Thymus (tissue), 11 donors: ENCODE results near the gene EVC. TPM values are rescaled to one million over a fixed set of nuclear protein-coding genes. Genes with fewer than 3 reads are reported as not detected.

ENCODE experiments used
- DNase-seq, 9 donors: peaks; one replicate each; pipeline ENCODE4 v3.0.0-alpha.2; 2013; ENCODE audit warnings: low spot score in 9 of 9, low read depth in 6 of 9, missing footprints in 1 of 9
- H3K27ac ChIP-seq, 2 donors: one replicate each; pipeline ENCODE4 v1.5.1; 2013; ENCODE audit warnings: control low read depth in 1 of 2, low read depth in 1 of 2, low read length in 1 of 2, mild to moderate bottlenecking in 1 of 2, moderate library complexity in 1 of 2
- H3K27me3 ChIP-seq, 2 donors: one replicate each; pipeline ENCODE4 v1.5.1; 2013; ENCODE audit warnings: low read length in 1 of 2; ENCODE audit not compliant: control insufficient read depth in 2 of 2, insufficient read depth in 1 of 2
- H3K36me3 ChIP-seq, 2 donors: one replicate each; pipeline ENCODE4 v1.5.1; 2013; ENCODE audit warnings: low read length in 1 of 2, mild to moderate bottlenecking in 1 of 2, moderate library complexity in 1 of 2; ENCODE audit not compliant: control insufficient read depth in 2 of 2, insufficient read depth in 2 of 2
- H3K4me1 ChIP-seq, 2 donors: one replicate each; pipeline ENCODE4 v1.5.1; 2013; ENCODE audit warnings: low read length in 2 of 2; ENCODE audit not compliant: control insufficient read depth in 2 of 2, insufficient read depth in 2 of 2
- H3K4me3 ChIP-seq, 2 donors: one replicate each; pipeline ENCODE4 v1.5.1; 2013; ENCODE audit warnings: low read length in 2 of 2, control low read depth in 1 of 2, mild to moderate bottlenecking in 1 of 2
- H3K9me3 ChIP-seq, 2 donors: one replicate each; pipeline ENCODE4 v1.5.1; 2013; ENCODE audit warnings: low read length in 1 of 2, mild to moderate bottlenecking in 1 of 2; ENCODE audit not compliant: control insufficient read depth in 2 of 2, insufficient read depth in 1 of 2
- WGBS: extraction: QIAGEN DNeasy Blood & Tissue Kit; methylation state at CpG from one replicate; pipeline ENCODE4 v1.1.7; 2013; 5-methylcytosine and 5-hydroxymethylcytosine counted together
- polyA plus RNA-seq: library from polyadenylated mRNA; stranded (reverse); fragments of 200-250 nt; gene quantifications from one replicate; pipeline ENCODE4 v1.2.3, GENCODE V29; 2013
- total RNA-seq: library from RNA; stranded (reverse); fragments of 120-200 nt; gene quantifications from one replicate; pipeline ENCODE4 v1.2.4, GENCODE V29; 2013
- donor health status: healthy.

EVC gene
- total and polyA plus RNA-seq, 2 donors = 1.6 to 3.1 TPM

GRCh38 chr4:5755679-5756078 lies 44.7 kb downstream of the EVC start:
- Histone ChIP-seq H3K4me1 (no peaks in the 10 kb centered on the region), H3K36me3 (no peaks in the 10 kb centered on the region), H3K9me3 (no peaks in the 10 kb centered on the region), H3K27me3 (no peaks in the 10 kb centered on the region), H3K4me3 (no peak overlapping the region), H3K27ac (no peak overlapping the region)
- DNase-seq = no peak
- 74% methylated on average over 7 of the region's 7 CpGs for WGBS

- Histone ChIP-seq H3K4me1 (no peaks in the 10 kb centered on the region), H3K9me3 (no peaks in the 10 kb centered on the region), H3K36me3 (no peaks in the 10 kb centered on the region), H3K27ac (no peak overlapping the region), H3K27me3 (no peaks in the 10 kb centered on the region), H3K4me3 (no peak overlapping the region)
- 95% methylated on average over 9 of the region's 9 CpGs for WGBS
- no peak for DNase-seq
These were observed 45.3 kb downstream of the EVC start for GRCh38 chr4:5756271-5756670.

- no peak overlapping the region for H3K27ac ChIP-seq
- 95% methylated on average over 7 of the region's 7 CpGs for WGBS
- no peaks in the 10 kb centered on the region for H3K9me3 ChIP-seq
- no peaks in the 10 kb centered on the region for H3K27me3 ChIP-seq
- no peaks in the 10 kb centered on the region for H3K36me3 ChIP-seq
- DNase-seq = no peak
- no peak overlapping the region for H3K4me3 ChIP-seq
- H3K4me1 ChIP-seq = no peaks in the 10 kb centered on the region
These were observed 46.1 kb downstream of the EVC start for GRCh38 chr4:5757091-5757490.

- Histone ChIP-seq H3K27me3 (no peaks in the 10 kb centered on the region), H3K9me3 (no peaks in the 10 kb centered on the region), H3K36me3 (no peaks in the 10 kb centered on the region), H3K4me1 (no peaks in the 10 kb centered on the region), H3K4me3 (no peak overlapping the region), H3K27ac (no peak overlapping the region)
- DNase-seq = no peak
- WGBS = over 99% methylated on average over 4 of the region's 4 CpGs
These were observed 46.5 kb downstream of the EVC start for GRCh38 chr4:5757536-5757935.

- no peak for DNase-seq
- Histone ChIP-seq H3K4me1 (no peaks in the 10 kb centered on the region), H3K4me3 (no peak overlapping the region), H3K27me3 (no peaks in the 10 kb centered on the region), H3K9me3 (no peaks in the 10 kb centered on the region), H3K27ac (no peak overlapping the region), H3K36me3 (no peaks in the 10 kb centered on the region)
- 96% methylated on average over 10 of the region's 10 CpGs for WGBS
These were observed 47.0 kb downstream of the EVC start for GRCh38 chr4:5757954-5758353.

- 95% methylated on average over 7 of the region's 7 CpGs for WGBS
- no peak overlapping the region for H3K27ac ChIP-seq
- DNase-seq = no peak
These were observed 47.7 kb downstream of the EVC start for GRCh38 chr4:5758741-5759140.

GRCh38 chr4:5759236-5760075 lies 48.5 kb downstream of the EVC start:
- Histone ChIP-seq H3K27ac (no peak overlapping the region), H3K27me3 (no peaks in the 10 kb centered on the region), H3K4me3 (no peak overlapping the region), H3K36me3 (no peaks in the 10 kb centered on the region), H3K9me3 (no peaks in the 10 kb centered on the region), H3K4me1 (no peaks in the 10 kb centered on the region)
- no peak for DNase-seq
- 97% methylated on average over 22 of the region's 22 CpGs for WGBS

More at GRCh38 chr4:5758741-5759140, 47.7 kb downstream of the EVC start:
- Histone ChIP-seq H3K4me1 (no peaks in the 10 kb centered on the region), H3K27me3 (no peaks in the 10 kb centered on the region), H3K9me3 (no peaks in the 10 kb centered on the region), H3K36me3 (no peaks in the 10 kb centered on the region), H3K4me3 (no peak overlapping the region)

GRCh38 chr4:5760246-5760645 lies 49.2 kb downstream of the EVC start:
- Histone ChIP-seq H3K4me1 (no peaks in the 10 kb centered on the region), H3K9me3 (no peaks in the 10 kb centered on the region), H3K36me3 (no peaks in the 10 kb centered on the region), H3K4me3 (no peak overlapping the region), H3K27ac (no peak overlapping the region), H3K27me3 (no peaks in the 10 kb centered on the region)
- DNase-seq = no peak
- 96% methylated on average over 5 of the region's 5 CpGs for WGBS

- Histone ChIP-seq H3K4me3 (no peak overlapping the region), H3K27ac (no peak overlapping the region), H3K27me3 (no peaks in the 10 kb centered on the region), H3K4me1 (no peaks in the 10 kb centered on the region), H3K36me3 (no peaks in the 10 kb centered on the region), H3K9me3 (no peaks in the 10 kb centered on the region)
- DNase-seq = no peak
- 95% methylated on average over 9 of the region's 9 CpGs for WGBS
These were observed 50.0 kb downstream of the EVC start for GRCh38 chr4:5760936-5761480.
